ENCODE measurements around the gene NCBP3.
A peak's percentile ranks its signal among the peaks of the same experiment; 100 is the strongest.
"Not testable (repeated sequence)": the region's sequence is repeated elsewhere in the genome, so short reads cannot be mapped to it uniquely, and the experiment has no call there.

Gene NCBP3

DNA sequence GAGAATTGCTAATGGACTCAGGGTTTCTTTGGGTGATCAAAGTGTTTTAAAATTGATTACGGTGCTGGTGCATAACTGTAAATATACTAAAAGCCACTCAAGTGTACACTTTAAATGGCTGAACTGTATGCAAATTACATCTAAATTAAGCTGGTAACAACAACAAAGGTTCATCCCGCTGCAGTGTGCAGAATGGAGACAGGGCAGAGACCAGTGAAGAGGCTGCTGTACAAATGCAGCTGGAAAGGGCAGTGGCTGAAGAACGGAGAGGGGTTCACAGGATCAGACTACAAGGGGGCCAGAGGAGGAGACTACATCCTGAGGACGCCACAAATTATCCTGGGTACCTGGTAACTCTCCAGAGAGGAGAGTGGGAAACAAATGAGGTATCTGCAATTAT lies 36.0 kb downstream of the NCBP3 start:
- DNase-seq (ENCODE audit: low spot score): no peak

- no peak for DNase-seq (ENCODE audit: low spot score)
Measured at GRCh38 chr17:3809135-3809534, 36.9 kb downstream of the NCBP3 start.

- no peak for DNase-seq (ENCODE audit: low spot score)
Measured at GRCh38 chr17:3808701-3809100, 37.3 kb downstream of the NCBP3 start.

DNA sequence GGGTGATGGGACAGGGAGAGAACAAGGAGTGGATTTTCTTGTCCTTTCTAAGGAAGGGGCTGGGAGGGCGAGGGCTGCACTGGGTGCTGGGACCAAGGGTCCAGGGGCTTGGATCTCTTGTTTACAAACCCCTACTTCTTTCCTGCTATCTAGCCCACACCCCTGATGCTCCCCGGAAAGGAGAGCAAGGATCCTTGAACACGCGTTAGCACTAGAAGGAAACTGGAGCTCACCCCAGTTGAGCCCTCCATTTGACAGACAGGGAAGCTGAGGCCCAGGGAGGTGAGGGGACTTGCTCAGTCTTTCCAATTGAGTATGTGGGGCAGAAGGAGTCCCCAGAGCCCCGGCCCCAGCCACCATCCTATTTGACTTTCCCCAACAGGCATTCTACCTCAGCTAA lies 40.5 kb downstream of the NCBP3 start:
- DNase-seq (ENCODE audit: low spot score): no peak

GRCh38 chr17:3804503-3804931 lies 41.5 kb downstream of the NCBP3 start:
- no peak for DNase-seq (ENCODE audit: low spot score)

DNA sequence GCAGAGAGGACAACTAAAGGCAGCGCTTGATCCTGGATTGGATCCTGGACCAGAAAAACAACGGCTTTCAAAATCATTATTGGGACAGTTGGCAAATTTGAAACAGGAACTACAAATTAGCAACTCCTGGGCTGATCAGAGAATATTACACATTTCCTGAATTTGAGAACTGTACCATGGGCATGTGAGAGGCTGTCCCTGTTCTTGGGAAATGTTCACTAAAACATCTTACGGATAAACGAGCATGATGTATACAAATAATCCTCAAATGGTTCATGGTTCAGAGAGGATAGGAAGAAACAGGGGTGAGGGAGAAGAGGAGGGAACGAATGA lies 42.8 kb downstream of the NCBP3 start:
- no peak for DNase-seq (ENCODE audit: low spot score)

GRCh38 chr17:3802461-3803307 lies 43.4 kb downstream of the NCBP3 start:
- DNase-seq (ENCODE audit: low spot score): no peak

DNA sequence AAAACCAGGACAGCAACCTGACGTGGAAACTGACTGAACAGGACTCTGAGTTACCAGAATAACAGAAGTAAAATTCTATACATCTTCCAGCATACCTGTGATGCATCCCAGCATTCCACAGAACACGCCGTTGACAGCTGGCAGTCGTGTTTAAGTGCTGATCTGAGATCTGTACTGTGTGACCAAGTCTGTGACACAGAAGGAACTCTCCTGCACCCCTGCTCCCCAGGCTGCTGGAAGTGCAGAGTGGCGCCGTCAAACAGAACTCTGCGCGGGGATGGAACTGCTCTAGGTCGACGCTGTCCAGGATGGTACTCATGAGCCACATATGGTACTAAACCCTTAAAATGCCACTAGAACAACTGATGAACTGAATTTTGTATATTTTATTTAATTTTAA lies 44.3 kb downstream of the NCBP3 start:
- DNase-seq (ENCODE audit: low spot score): no peak

DNA sequence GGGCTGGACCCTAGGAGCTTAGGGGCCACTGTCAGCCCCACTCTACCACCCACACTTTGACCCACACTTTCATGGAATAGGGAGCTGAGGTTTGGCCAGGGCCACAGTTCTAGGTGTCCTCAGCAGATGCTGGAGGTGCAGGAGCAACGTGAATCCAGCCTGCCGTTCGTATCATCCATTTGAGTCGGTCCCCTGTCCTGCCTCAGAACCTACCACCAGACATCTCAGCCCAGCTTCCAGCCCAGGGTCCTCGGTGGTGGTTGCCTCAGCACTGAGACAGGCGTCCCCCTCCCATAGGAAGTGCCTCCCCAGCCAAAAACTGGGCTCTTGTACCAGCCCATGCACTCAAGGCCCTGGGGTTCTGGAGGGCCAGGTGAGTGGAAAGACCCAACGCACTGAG lies 44.7 kb downstream of the NCBP3 start:
- DNase-seq (ENCODE audit: low spot score): no peak

DNA sequence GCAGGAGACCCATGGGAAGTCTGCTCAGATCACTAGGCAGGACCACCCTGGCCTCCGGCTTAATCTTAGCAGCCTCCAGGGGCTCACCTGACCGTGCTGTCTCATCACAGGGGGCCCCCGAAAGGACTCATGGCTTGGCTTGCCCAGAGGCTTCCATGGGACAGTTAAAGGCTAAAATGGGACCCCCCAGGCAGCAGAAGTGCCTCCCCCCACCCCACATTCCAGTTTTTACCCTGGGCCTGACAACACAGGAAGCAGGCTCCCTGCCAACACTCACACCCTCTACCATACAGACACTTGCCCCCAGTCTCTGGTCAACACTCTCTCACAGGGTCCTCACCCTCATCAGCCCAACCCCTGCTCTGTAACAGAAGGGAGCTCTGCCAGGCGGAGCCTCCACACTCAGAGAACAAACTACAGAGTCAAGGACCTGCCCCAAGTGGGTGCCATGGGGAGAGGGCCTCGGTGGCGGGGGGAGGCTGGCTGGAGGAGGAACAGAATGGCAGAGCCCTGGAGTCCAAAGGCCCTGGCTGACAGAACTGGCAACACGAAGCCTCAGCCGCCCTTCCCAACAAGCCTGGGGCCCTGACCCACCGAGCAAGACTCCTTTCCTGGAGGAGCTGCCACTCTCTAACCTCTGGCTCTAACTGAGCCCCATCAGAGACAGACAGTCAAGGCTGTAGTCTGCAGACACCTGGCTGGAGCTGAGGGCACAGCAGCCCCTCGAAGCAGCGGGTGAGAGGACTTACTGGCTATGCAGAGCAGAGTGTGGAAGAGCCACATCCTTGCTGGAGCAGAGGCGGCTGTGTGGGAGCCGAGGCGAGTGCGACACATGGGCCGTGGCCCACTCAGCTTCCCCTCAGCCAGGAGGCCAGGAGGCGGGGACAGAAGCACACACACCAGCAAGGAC lies 45.4 kb downstream of the NCBP3 start, which contains the start of gene ITGAE:
ITGAE (minus strand) TSS at position 827 of the 910 bp plus-strand sequence; CDS start at position 783, 44 bp downstream.
- no peak for DNase-seq (ENCODE audit: low spot score)

DNA sequence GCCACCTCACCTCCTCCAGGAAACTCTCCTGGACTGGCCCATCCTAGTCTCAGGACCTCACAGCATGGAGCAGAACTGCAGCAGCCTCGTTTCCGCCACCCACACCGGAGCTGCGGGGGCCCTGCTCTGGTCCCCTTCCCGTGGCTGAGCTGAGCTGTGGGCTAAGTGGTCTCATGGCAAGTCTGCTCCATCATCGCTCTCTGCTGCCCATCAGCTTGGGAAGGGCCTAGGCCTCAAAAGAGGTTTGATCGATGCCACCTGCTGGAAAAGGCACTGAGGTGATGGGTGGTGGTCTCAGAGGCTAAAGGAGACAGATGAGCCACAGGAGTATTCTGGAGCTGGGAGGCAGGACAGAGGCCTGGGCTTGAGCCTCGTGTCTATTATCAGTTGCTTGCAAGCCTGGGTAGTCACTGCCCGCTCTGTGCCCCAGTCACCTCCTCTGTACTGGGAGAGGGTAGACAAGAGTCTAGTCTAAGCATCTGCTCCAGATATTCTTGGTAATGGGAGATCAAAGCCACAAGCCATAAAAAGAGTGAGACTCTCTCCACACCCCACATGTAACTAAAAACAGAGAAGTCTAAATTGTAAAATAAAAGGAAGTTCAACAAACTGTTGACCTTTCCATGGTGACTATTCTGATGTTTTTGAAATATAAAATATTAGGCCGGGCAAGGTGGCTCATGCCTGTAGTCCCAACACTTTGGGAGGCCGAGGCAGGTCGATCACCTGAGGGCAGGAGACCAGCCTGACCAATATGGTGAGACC lies 46.7 kb downstream of the NCBP3 start:
- no peak for DNase-seq (ENCODE audit: low spot score)

DNA sequence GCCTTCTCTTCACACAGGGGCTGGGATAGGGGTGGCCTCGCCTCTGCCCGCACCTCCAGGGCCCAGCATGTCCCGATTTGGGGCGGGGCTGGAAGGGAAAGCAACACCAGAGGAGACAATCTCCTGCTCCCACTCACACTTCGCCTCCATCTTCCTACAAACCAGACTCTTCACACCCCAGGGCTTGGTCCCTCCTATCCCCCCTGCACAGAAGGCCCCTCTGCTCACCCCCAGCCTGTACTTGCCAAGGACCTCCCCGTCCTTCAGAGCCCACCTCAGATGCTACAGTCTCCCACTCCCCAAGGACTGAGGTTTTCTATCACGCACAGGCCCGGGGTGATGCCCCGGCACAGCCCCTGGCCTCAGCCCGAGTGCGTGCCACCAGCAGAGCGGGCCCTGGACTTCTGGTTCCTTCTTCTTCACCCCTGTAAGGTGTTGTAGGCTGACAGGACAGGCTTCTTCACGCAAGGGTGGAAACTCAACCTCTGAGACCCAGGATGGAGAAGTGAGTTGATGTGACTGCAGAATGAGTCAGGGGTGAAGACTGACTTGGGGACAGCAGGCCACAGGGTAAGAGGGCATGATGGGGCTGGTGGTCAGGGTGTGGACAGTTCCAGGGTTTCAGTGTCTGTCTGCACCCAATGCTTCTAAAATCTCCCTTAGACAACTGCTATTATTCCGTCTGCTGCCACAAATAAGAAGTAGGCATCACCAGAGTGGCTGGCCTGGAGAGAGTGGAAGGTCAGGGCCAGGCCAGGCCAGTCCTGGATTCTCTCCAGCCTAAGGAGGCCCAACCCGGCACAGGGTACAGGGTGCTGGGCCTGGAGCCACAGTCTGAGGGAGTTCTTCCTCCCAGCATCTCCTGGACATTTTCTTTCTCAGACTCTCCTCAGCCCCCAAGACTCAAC lies 47.5 kb downstream of the NCBP3 start:
- DNase-seq (ENCODE audit: low spot score): no peak

GRCh38 chr17:3796822-3797170 lies 49.2 kb downstream of the NCBP3 start:
- DNase-seq (ENCODE audit: low spot score): no peak

DNA sequence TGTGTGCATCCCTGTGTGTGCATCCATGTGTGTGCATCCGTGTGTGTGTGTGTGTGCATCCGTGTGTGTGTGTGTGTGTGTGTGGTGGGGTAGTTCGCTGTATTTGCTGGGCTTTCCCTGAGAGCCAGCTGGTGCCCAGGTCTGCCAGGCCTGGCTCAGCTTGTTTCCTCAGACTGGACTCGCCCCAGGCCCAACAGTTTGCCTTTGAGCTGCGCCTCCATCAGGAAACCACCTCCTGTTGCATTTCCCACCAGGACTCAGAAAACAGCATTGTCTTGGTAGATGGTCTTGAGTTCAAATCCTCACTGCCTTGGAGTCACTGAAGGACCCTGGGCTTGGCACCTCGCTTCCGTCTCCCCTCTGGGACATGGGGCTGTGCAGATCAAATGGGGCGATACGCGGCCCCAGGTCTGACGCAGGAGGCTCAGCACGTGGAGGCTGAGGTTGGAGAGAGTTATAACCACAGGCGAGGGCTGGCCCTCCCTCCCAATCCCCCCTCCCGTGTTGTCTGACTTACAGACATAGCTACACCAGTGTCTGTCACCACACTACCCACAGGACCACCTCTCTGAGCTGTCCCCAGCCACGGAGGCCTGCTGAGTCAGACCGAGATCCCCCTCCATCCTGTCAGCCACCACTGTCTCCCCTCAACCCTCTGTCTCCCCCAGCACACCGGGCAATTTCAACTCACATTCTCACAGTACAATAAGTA lies 49.8 kb downstream of the NCBP3 start:
- DNase-seq (ENCODE audit: low spot score): no peak

GRCh38 chr17:3795390-3796102 lies 50.5 kb downstream of the NCBP3 start:
- DNase-seq (ENCODE audit: low spot score): no peak

DNA sequence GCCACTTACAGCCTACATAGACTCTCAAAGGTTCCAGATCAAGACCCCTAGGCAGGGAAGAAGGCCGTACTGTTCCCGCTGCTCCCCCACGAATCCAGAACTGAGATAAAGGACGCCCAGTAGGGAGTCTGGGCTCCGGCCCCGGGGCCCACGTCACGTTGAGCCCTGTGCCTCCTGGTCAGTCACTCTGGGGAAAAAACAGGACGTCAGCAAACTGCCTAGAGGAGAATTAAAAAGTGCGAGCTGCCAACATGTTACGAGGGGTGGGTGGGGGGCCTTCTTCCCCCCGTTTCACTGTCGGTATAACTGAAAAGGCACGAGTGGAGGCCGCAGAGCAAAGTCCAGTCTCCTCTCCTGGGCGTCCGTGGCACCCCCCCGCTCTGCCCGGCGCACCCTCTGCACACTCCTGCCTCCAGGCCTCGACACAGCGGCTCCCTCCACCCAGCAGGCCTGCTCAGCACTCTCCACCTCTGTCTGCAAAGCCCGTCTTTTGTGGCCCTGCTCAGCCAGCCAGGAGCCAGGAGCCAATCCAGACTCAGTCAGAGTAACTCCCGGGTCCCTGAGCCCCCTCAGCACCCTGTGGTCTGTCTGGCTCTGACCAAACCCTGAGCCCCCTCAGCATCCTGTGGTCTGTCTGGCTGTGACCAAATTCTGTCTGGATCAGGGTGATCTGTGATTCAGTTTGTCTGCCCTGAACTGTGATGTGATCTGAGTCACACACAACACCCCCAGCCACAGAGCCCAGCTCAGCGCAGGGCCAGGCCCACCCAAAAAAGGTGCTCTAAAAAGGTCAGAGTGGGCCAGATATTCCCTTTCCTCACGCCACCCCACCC lies 51.3 kb downstream of the NCBP3 start:
- no peak for DNase-seq (ENCODE audit: low spot score)

DNA sequence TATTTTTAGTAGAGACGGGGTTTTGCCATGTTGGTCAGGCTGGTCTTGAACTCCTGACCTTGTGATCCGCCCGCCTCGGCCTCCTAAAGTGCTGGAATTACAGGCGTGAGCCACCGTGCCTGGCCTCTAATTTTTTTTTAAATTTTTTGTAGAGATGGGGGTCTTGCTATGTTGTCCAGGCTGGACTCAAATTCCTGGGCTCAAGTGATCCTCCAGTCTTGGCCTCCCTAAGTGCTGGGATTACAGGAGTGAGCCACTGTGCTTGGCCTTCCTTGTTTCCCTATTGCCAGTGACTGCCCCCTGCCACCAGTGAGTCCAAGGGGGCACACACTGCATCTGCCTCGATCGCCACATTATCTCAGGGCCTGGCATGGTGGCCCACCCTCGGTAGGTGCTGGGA lies 51.9 kb downstream of the NCBP3 start:
- DNase-seq (ENCODE audit: low spot score): not testable (repeated sequence)

DNA sequence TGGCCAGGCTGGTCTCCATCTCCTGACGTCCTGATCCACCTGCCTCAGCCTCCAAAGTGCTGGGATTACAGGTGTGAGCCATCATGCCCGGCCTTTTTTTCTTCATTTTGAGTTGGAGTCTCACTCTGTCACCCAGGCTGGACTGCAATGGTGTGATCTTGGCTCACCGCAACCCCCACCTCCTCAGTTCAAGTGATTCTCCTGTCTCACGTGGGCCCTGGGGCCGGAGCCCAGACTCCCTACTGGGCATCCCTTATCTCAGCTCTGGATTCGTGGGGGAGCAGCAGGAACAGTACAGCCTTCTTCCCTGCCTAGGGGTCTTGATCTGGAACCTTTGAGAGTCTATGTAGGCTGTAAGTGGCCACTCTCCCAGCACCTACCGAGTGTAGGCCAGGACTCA lies 52.8 kb downstream of the NCBP3 start:
- not testable (repeated sequence) for DNase-seq (ENCODE audit: low spot score)

DNA sequence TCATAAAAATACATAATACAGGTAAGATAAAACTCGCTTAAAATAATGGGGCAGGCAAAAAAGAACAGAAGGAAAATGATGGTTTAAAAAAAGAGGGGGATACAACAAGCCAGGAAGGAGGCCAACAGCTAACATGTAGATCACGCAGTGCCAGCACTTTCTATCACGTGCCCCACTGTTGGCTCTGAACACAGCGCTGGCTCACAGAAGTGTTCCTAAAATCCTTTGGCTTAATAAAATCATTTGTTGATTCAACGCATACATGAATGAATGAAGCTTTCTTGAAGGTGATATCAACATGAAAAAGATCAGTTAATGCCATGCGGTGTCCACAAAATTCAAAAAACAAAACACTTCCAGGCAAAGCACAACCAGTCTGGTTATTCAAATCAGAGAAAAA lies 53.6 kb downstream of the NCBP3 start:
- peak; percentile 67 for DNase-seq (ENCODE audit: low spot score)
